NCI-H2029 treated with DMSO at 0.1 percent for 48 hours (cell line): ENCODE results near the gene STX7.
"Not testable (repeated sequence)": the region's sequence is repeated elsewhere in the genome, so short reads cannot be mapped to it uniquely, and the experiment has no call there.

Source experiments
- DNase-seq: peaks from one replicate; lab custom pipeline; 2025; lab: John Stamatoyannopoulos, UW

STX7 gene

GRCh38 chr6:132512638-132513632, at the start of gene STX7:
Gene STX7 (minus strand): TSS chr6:132513116. CDS start chr6:132503530, 9,586 bp downstream.
- DNase-seq: peak; percentile 25

- not testable (repeated sequence) for DNase-seq
These were observed 47.2 kb upstream of the STX7 start for GRCh38 chr6:132560087-132560486.

GRCh38 chr6:132552372-132552771, 39.5 kb upstream of the STX7 start, which contains the start of gene TAAR8:
Gene TAAR8 (plus strand): TSS chr6:132552672. CDS start chr6:132552693, 21 bp downstream.
- DNase-seq: no peak

- DNase-seq: no peak
These were observed 38.3 kb upstream of the STX7 start for GRCh38 chr6:132551214-132551613.

GRCh38 chr6:132548746-132549463, 36.0 kb upstream of the STX7 start:
- DNase-seq: no peak

- DNase-seq: no peak
These were observed 31.9 kb upstream of the STX7 start for GRCh38 chr6:132544826-132545225.

- no peak for DNase-seq
These were observed 25.1 kb upstream of the STX7 start, which contains the start of gene TAAR9 for GRCh38 chr6:132537977-132538376. Gene TAAR9 (plus strand): TSS chr6:132538277. CDS start chr6:132538290, 13 bp downstream.

- DNase-seq: no peak
These were observed 24.2 kb upstream of the STX7 start for GRCh38 chr6:132537145-132537544.

GRCh38 chr6:132534546-132534945, 21.6 kb upstream of the STX7 start:
- DNase-seq: not testable (repeated sequence)

- DNase-seq: peak; percentile 18
These were observed 17.5 kb upstream of the STX7 start for GRCh38 chr6:132530293-132530974.

GRCh38 chr6:132527791-132528190, 14.9 kb upstream of the STX7 start:
- DNase-seq: no peak

- no peak for DNase-seq
These were observed 13.5 kb upstream of the STX7 start for GRCh38 chr6:132526461-132526860.

- no peak for DNase-seq
These were observed 12.9 kb upstream of the STX7 start for GRCh38 chr6:132525866-132526265.

- DNase-seq: no peak
These were observed 11.7 kb upstream of the STX7 start for GRCh38 chr6:132524646-132525045.

- no peak for DNase-seq
These were observed 8.0 kb upstream of the STX7 start for GRCh38 chr6:132520953-132521352.

- no peak for DNase-seq
These were observed 2.5 kb upstream of the STX7 start for GRCh38 chr6:132515386-132515785.

GRCh38 chr6:132513831-132514545, 1.1 kb upstream of the STX7 start:
- no peak for DNase-seq

GRCh38 chr6:132512342-132512637, 626 bp downstream of the STX7 start:
- no peak for DNase-seq

GRCh38 chr6:132511831-132512220, 1.1 kb downstream of the STX7 start:
- DNase-seq: no peak

- no peak for DNase-seq
These were observed 1.6 kb downstream of the STX7 start for GRCh38 chr6:132511210-132511830.
